Vagina (tissue), 2 donors: ENCODE data around the gene NPR2.

Experiments used
- CTCF ChIP-seq, 3 experiments: fragments of 450-650 bp in 2 of 3; fragments of 200-600 bp in 1 of 3; sonication (generic) in 1 of 3; IDR thresholded peaks; one replicate each; pipeline ENCODE4 v1.5.1; 2017 to 2019; ENCODE audit warnings: antibody characterized with exemption in 3 of 3, mild to moderate bottlenecking in 2 of 3, moderate library complexity in 2 of 3
- POLR2A ChIP-seq, 2 donors: fragments of 450-650 bp; IDR thresholded peaks; one replicate each; pipeline ENCODE4 v1.6.1; 2017; ENCODE audit warnings: antibody characterized with exemption in 2 of 2, mild to moderate bottlenecking in 2 of 2, moderate library complexity in 2 of 2

DNA sequence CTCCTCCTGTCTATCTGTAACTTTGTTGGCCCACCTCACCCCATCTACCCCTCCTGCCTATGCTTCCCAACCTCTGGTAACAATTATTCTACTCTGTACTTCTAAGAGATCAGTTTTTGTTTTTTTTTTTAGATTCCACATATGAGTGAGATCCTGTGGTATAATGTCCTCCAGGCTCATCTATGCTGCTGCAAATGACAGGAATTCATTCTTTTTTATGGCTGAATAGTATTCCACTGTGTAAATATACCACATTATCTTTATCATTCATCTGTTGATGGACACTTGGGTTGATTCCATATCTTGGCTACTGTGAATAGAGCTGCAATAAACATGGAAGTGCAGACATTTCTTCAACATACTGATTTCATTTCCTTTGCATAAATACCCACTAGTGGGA, 8.0 kb upstream of the NPR2 start:
- TF ChIP-seq CTCF (IDR thresholded peaks at IDR 0.05) (no peak), POLR2A (IDR thresholded peaks at IDR 0.05) (no peak)
